ENCODE measurements around the gene PLA1A.
"Not testable (repeated sequence)": the region's sequence is repeated elsewhere in the genome, so short reads cannot be mapped to it uniquely, and the experiment has no call there.

Gene PLA1A

GRCh38 chr3:119662604-119663373, 65.1 kb downstream of the PLA1A start:
- DNase-seq (no peak), ATAC-seq (no peak)

DNA sequence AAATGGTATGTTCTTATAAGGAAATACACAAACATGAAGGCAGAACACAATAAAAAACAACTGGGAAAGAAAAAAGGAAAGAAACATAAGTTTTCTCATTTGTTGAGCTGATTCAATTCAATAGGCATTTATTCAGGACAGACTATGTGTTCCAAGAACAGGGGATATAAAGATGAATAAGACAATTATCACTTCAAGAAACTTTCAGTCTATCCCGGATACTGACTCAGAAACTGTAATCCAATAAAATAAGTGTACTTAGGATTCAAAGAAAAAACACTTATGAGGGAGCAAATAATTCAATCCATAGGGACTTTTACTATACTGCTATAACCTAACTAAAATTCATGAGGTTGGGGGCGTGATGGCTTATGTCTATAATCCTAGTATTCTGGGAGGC, 66.2 kb downstream of the PLA1A start:
- DNase-seq: no peak
- ATAC-seq: no peak

DNA sequence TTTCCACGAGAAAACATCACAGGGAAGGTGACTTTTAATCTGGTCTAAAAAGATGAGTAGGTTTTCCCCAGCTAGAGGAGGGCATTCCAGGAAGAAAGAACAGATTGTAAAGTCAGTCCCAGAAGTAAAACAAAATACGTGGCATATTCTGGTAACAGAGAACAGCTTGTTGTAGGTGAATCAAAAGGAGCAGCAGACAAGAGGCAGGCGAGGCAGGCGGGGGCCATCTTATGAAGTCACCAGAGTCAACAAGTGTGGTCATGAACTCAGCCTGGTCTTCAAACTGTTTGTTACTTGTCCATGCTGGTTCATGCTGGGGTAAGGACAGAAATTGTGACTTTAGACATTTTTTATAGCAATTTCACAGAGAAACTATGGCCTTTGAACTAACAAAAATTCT, 66.7 kb downstream of the PLA1A start:
- ATAC-seq (no peak), DNase-seq (no peak)

DNA sequence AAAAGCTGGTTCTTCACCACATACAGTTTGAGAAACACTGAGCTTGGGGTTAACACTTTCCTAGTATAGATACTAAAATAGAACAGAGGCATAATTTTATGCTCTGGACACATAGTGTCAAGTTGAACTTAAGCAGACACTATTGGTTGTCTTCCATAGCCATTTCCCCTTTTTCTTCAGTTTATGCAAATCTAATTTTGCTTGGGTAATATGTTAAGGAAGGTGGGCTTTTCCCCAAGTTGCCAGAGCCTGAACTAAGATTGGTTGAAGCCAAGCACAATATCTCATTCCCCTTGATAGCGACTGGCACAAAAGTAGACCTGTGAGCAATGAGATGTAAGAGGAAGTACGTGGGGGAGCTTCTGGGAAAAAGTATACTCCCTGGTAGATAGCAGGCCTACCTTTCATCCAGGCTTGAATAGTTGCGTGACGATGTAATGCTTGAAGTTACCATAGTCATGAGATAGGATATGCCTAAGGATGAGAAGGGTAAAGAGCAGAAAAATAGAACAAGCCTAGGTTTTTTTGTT, 67.2 kb downstream of the PLA1A start:
- ATAC-seq (no peak), DNase-seq (no peak)

- ATAC-seq: no peak
- DNase-seq: no peak
Observed at GRCh38 chr3:119665954-119666559, 68.4 kb downstream of the PLA1A start.

DNA sequence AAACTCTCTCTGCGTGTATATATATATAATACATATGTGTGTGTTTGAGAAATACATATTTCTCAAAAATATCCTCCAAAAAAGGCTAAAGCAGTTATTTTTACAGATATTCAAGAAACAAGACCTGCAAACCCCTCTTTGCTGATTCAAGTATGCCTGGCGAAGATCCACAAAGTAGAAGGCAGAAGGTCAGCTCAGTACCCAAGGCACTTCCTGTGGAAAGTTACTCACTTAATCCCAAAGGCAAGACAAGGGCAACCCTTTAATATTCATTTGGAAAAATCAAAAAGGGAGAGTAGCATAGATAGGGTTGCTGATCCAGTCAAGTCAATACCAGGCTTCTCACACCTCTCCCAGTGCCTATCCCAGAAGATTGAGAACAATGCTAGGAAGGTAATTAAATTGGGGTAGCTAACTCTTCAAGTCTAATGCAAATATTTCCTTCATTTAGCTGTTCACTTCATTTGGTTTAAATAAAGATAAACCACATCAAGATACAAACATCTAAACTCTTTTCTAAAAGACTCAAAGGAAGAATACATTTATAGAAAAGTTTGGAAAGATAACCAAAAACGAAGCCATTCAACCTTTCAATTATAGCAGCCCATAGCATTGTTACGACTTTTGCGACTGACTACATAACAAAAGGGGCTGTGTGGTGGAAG, 72.4 kb downstream of the PLA1A start:
- no peak for DNase-seq
- no peak for ATAC-seq

GRCh38 chr3:119672776-119673175, 75.1 kb downstream of the PLA1A start:
- no peak for DNase-seq
- no peak for ATAC-seq

DNA sequence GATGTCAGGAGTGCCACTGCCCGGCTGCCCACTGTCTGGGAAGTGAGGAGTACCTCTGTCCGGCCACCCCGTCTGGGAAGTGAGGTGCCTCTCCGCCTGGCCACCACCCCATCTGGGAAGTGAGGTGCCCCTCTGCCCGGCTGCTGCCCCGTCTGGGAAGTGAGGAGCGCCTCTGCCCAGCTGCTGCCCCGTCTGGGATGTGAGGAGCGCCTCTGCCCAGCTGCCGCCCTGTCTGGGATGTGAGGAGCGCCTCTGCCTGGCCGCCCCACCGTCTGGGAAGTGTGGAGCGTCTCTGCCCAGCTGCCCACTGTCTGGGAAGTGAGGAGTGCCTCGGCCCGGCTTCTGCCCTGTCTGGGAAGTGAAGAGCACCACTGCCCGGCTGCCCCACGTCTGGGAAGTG, 76.2 kb downstream of the PLA1A start:
- ATAC-seq: no peak
- no peak for DNase-seq

DNA sequence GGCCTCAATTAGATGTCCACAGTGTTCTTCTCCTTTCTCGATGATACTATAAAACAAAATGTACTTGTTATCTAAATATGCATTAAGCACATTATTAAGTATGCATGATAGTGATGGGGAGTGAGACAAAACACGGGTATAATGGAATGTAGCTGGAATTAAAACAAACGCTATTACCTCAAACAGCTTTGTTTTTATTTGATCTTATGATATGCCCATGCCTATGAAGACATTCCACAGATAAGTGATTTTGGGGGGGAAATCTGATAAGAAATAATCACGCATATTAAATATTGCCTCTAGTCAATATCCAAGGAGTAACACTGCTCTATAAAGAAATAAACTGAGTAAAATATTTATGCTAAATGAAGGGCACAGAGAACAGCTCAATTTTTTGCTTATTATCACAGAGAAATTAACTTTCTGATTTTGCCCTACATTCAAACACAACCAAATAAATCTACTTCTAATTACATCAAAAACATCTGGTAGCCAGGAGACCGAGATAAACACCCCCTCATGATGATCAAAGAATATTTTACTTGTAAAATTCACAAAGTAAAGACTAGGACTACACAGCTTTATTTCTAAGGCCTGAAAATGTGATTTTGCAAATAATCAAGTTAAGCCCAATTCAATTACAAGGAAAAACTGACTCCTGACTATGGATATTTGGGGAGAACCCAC, 77.6 kb downstream of the PLA1A start:
- ATAC-seq: no peak
- no peak for DNase-seq

- ATAC-seq (no peak), DNase-seq (no peak)
Observed at GRCh38 chr3:119676020-119676419, 78.3 kb downstream of the PLA1A start.

DNA sequence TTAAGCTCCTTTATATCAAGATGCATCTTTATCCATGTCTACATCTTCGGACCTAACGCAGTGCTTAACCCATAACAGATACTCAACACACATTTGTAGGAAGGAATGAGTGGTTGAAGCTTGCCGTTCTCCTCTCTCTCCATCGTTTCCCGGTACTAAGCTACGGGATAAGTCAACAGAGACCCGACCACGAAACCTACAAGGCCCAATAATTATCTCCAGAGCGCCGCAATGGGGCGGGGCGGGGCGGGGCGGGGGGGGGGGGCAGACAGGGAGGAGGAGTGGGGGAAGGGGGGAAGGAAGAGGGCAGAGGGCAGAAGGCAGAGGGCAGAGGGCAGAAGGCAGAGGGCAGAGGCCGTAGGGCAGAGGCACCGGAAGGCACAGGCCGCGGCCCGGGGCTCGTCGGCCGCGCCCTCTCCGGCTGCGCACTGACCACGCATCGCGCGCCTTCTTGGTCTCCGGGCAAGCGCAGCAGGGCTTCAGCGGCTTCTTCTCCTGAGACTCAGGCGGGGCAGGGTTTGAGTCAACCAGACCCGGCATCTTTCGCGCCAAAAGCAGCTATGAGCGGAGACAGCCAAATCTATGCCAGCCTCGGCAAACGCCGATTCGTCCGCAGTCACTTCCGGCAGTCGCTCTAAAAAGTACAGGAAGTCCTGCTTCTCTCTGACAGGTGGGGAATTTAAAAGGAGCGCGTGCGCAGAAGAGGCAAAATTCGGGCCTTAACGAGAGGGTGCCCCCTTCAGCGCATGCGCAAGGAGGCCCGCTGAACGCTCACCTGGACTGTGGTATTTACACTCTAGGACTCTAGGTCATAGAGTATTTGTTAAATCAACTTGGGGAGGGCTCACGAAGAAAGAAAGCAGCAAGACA, 79.3 kb downstream of the PLA1A start, which contains the start of gene COX17:
Gene COX17, minus strand, starts transcription at position 636 of the 870 bp plus-strand sequence. Its CDS starts 96 bp downstream, at position 540.
- DNase-seq (peak; percentile 94), ATAC-seq (peak; percentile 91)

DNA sequence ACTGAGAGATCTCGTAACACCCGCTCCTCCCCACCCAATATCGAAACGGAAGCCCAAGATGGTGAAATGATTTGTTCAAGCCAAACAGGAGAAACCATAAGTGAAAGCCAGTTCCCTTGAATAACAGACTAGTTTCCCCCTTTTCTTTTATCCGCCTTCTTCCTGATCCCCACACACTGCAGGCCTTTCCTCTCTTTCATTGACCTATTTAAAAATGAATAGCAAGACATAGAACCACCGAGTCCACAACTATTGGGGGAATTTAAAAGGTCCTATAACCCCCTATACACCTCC, 79.9 kb downstream of the PLA1A start:
- no peak for DNase-seq
- ATAC-seq: no peak

GRCh38 chr3:119678209-119678608, 80.5 kb downstream of the PLA1A start:
- not testable (repeated sequence) for DNase-seq, ATAC-seq

Measured in stimulated activated naive CD8-positive, alpha-beta T cell treated with anti-CD3 and anti-CD28 coated beads, Interleukin-15, Interleukin-2, amounts not matched to agents 100 U/mL and 50 U/mL, for 24 hours (primary cell).